SU-DHL-6 (cell line): ENCODE results near the gene TMEM33.

Experiments
- EZH2phosphoT487 ChIP-seq: fragments of 200-600 bp; sonication (generic), shearing (Covaris generic); conservative IDR thresholded peaks from 2 replicates; pipeline ENCODE4 v1.6.1; 2018; ENCODE audit warnings: mild to moderate bottlenecking, antibody characterized with exemption, low read length, moderate library complexity, mixed read lengths
- TF ChIP-seq, protein P1 (sequence below): fragments of 200-600 bp; sonication (generic); IDR thresholded peaks from one replicate; pipeline ENCODE4 v1.5.1; 2017; ENCODE audit warnings: antibody characterized with exemption, mild to moderate bottlenecking, low read length, moderate library complexity; ENCODE audit not compliant: insufficient read depth, poor library complexity, severe bottlenecking

- TF ChIP-seq, protein P1, sequence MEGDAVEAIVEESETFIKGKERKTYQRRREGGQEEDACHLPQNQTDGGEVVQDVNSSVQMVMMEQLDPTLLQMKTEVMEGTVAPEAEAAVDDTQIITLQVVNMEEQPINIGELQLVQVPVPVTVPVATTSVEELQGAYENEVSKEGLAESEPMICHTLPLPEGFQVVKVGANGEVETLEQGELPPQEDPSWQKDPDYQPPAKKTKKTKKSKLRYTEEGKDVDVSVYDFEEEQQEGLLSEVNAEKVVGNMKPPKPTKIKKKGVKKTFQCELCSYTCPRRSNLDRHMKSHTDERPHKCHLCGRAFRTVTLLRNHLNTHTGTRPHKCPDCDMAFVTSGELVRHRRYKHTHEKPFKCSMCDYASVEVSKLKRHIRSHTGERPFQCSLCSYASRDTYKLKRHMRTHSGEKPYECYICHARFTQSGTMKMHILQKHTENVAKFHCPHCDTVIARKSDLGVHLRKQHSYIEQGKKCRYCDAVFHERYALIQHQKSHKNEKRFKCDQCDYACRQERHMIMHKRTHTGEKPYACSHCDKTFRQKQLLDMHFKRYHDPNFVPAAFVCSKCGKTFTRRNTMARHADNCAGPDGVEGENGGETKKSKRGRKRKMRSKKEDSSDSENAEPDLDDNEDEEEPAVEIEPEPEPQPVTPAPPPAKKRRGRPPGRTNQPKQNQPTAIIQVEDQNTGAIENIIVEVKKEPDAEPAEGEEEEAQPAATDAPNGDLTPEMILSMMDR = no peak
- no peak for TF ChIP-seq EZH2phosphoT487
These were observed 4.9 kb upstream of the TMEM33 start for GRCh38 chr4:41930139-41930831.
